Endothelial cell of umbilical vein (primary cell): ENCODE measurements around the gene DPH2. TPM values are rescaled to one million over a fixed set of nuclear protein-coding genes. Genes with fewer than 3 reads are reported as not detected.

Experiments
- BruUV-seq: library from RNA; stranded (reverse); fragments of 400-500 nt; replicated peaks from 2 replicates; lab custom pipeline; 2021; lab: Mats Ljungman, UMichigan
- CTCF ChIA-PET: fragments of 300-600, 350-600 bp; sonication (Branson Sonifier 250); formaldehyde crosslinking; loops from one replicate; lab custom pipeline; 2021; ENCODE audit warnings: antibody characterized with exemption, inconsistent platforms; lab: Charles Lee
- POLR2A ChIA-PET: fragments of 300-600, 350-600 bp; sonication (Branson Sonifier 250); formaldehyde crosslinking; loops from one replicate; lab custom pipeline; 2021; ENCODE audit warnings: antibody characterized with exemption, inconsistent platforms; lab: Charles Lee
- DNase-seq: peaks from one replicate; pipeline ENCODE4 v3.0.0-alpha.2; 2011; ENCODE audit warnings: low read depth, low spot score
- FAIRE-seq: peaks from 2 replicates; lab custom pipeline; 2011; peaks lifted over from hg19 to GRCh38; lab: Jason Lieb, UNC
- H2AFZ ChIP-seq: 2 replicates; pipeline ENCODE4 v1.6.0; 2012; ENCODE audit warnings: low read depth, low read length, control low read depth, inconsistent platforms
- H3K27ac ChIP-seq: 2 replicates; pipeline ENCODE4 v1.5.1; 2011; ENCODE audit warnings: low read depth, mild to moderate bottlenecking, control low read depth, low read length, moderate library complexity; ENCODE audit not compliant: insufficient read depth
- H3K27me3 ChIP-seq, 2 experiments: 2 replicates each; pipeline versions ENCODE4 v1.6.0 to v1.6.1; 2011; ENCODE audit warnings: low read length in 2 of 2, mixed read lengths in 1 of 2; ENCODE audit not compliant: control insufficient read depth in 2 of 2, insufficient read depth in 2 of 2
- H3K36me3 ChIP-seq, 2 experiments: 2 replicates in 1 of 2; 3 replicates in 1 of 2; pipeline ENCODE4 v1.5.1; 2011; ENCODE audit warnings: low read length in 2 of 2, mild to moderate bottlenecking in 1 of 2, moderate library complexity in 1 of 2; ENCODE audit not compliant: control insufficient read depth in 2 of 2, insufficient read depth in 2 of 2; ENCODE audit errors: extremely low read depth in 1 of 2
- H3K4me1 ChIP-seq: 3 replicates; pipeline ENCODE4 v1.5.1; 2011; ENCODE audit warnings: mild to moderate bottlenecking, low read length; ENCODE audit not compliant: control insufficient read depth, insufficient read depth; ENCODE audit errors: extremely low read depth
- H3K4me2 ChIP-seq: 2 replicates; pipeline ENCODE4 v1.6.1; 2011; ENCODE audit warnings: low read length, control low read depth, mixed read lengths; ENCODE audit not compliant: insufficient read depth
- H3K4me3 ChIP-seq, 3 experiments: fragments of 200-600 bp in 1 of 3; sonication (generic), shearing (Covaris generic) in 1 of 3; replicated peaks in 1 of 3; 2 replicates each; pipeline ENCODE4 v1.5.1; 2011 to 2016; ENCODE audit warnings: control low read depth in 3 of 3, low read length in 3 of 3, mild to moderate bottlenecking in 2 of 3, inconsistent platforms in 1 of 3, low read depth in 1 of 3, moderate library complexity in 1 of 3; ENCODE audit not compliant: insufficient read depth in 1 of 3
- H3K79me2 ChIP-seq: 2 replicates; pipeline ENCODE4 v1.6.0; 2012; ENCODE audit warnings: low read length, inconsistent platforms; ENCODE audit not compliant: control insufficient read depth, insufficient read depth
- H3K9ac ChIP-seq: replicated peaks from 2 replicates; pipeline ENCODE3; 2011; ENCODE audit warnings: low read length, control low read depth; ENCODE audit not compliant: insufficient read depth; ENCODE audit errors: extremely low read depth
- H3K9me1 ChIP-seq: replicated peaks from 3 replicates; pipeline ENCODE4 v1.6.0; 2011; ENCODE audit warnings: mild to moderate bottlenecking, low read length; ENCODE audit not compliant: control insufficient read depth, insufficient read depth; ENCODE audit errors: extremely low read depth
- H3K9me3 ChIP-seq: replicated peaks from 2 replicates; pipeline ENCODE4 v1.5.1; 2012; ENCODE audit warnings: low read length, inconsistent platforms; ENCODE audit not compliant: control insufficient read depth, insufficient read depth
- H4K20me1 ChIP-seq: replicated peaks from 2 replicates; pipeline ENCODE3; 2011; ENCODE audit warnings: mild to moderate bottlenecking, low read length; ENCODE audit not compliant: control insufficient read depth, insufficient read depth; ENCODE audit errors: extremely low read depth
- CTCF ChIP-seq, 2 donors: IDR thresholded peaks; 1 replicate in 1 of 2; 2 replicates in 1 of 2; pipeline ENCODE4 v1.5.1; 2011; ENCODE audit warnings: low read length in 2 of 2, mild to moderate bottlenecking in 2 of 2, moderate library complexity in 2 of 2, control low read depth in 1 of 2, inconsistent platforms in 1 of 2, low read depth in 1 of 2; ENCODE audit not compliant: insufficient read depth in 1 of 2; ENCODE audit errors: extremely low read depth in 1 of 2
- EZH2 ChIP-seq: IDR thresholded peaks from 2 replicates; pipeline ENCODE4 v1.6.1; 2012; ENCODE audit warnings: borderline replicate concordance, low read depth, mild to moderate bottlenecking, moderate library complexity, low read length, inconsistent platforms; ENCODE audit not compliant: severe bottlenecking
- FOS ChIP-seq: IDR thresholded peaks from 2 replicates; pipeline ENCODE4 v1.6.1; 2011; ENCODE audit warnings: mild to moderate bottlenecking, low read length, moderate library complexity, borderline replicate concordance; ENCODE audit not compliant: insufficient read depth
- GATA2 ChIP-seq: IDR thresholded peaks from 2 replicates; pipeline ENCODE4 v1.7.0; 2011; ENCODE audit warnings: low read depth, mild to moderate bottlenecking, moderate library complexity, mixed read lengths, low read length; ENCODE audit not compliant: insufficient read length, insufficient read depth
- JUN ChIP-seq: IDR thresholded peaks from 2 replicates; pipeline ENCODE4 v1.6.1; 2011; ENCODE audit warnings: borderline replicate concordance, low read depth; ENCODE audit not compliant: insufficient read length, insufficient read depth
- MAX ChIP-seq: IDR thresholded peaks from 2 replicates; pipeline ENCODE4 v1.6.1; 2011; ENCODE audit not compliant: insufficient read depth, insufficient read length
- MYC ChIP-seq: IDR thresholded peaks from one replicate; pipeline ENCODE4 v1.6.1; 2011; ENCODE audit warnings: mild to moderate bottlenecking, low read depth, low read length
- POLR2A ChIP-seq: IDR thresholded peaks from 2 replicates; pipeline ENCODE4 v1.6.1; 2012; ENCODE audit warnings: low read depth, mild to moderate bottlenecking, control low read depth, low read length
- POLR2AphosphoS5 ChIP-seq: IDR thresholded peaks from 2 replicates; pipeline ENCODE4 v1.6.1; 2012; ENCODE audit warnings: low read depth, mild to moderate bottlenecking, control low read depth, low read length, moderate library complexity; ENCODE audit not compliant: insufficient read depth
- dilution Hi-C: fragments of 300-500 bp; cut with MboI; formaldehyde crosslinking; loops from one replicate; pipeline ENCODE4 v1.15.0; 2019; ENCODE audit warnings: low sequenced_read_pairs; ENCODE audit not compliant: extremely low pct_ligation_motif_present
- intact Hi-C: fragments of 100-400 bp; cut with micrococcal nuclease; formaldehyde crosslinking; loops from one replicate; pipeline ENCODE4 v1.10.0; 2022
- polyA plus RNA-seq, 4 experiments: library from polyadenylated mRNA; depleted of rRNA in 3 of 4; stranded (reverse) in 3 of 4; unstranded in 1 of 4; fragments of >200 nt; gene quantifications; 2 replicates each; pipeline versions ENCODE4 v1.2.1 to v1.2.3, GENCODE V29; 2011 to 2012; ENCODE audit warnings: missing spikeins in 1 of 4
- total RNA-seq: library from RNA; stranded (reverse); gene quantifications from 2 replicates; pipeline ENCODE4 v1.2.3, GENCODE V29; 2021

Gene DPH2
- total and polyA plus RNA-seq, 2 donors (not counting 3 experiments of a cell fraction or from before 2014, with no cell fraction given) = 28.1 to 59.1 TPM

- H3K9me3 ChIP-seq = no peaks in the 10 kb centered on the region
- TF ChIP-seq FOS (no peak), MAX (no peak), JUN (no peak), POLR2A (no peak), GATA2 (no peak), EZH2 (no peak), MYC (no peak), CTCF (IDR thresholded peaks at IDR 0.05; ENCODE audit: extremely low read depth in 1 of 2, insufficient read depth in 1 of 2, low read depth in 1 of 2, low read length in 2 of 2) (no peak), POLR2AphosphoS5 (no peak)
- H3K4me2 ChIP-seq = no peak overlapping the region
- H3K36me3 ChIP-seq = peaks cover 5 to 34% of the 10 kb centered on the region in 2 experiments
- H3K9me1 ChIP-seq = no peaks in the 10 kb centered on the region
- no peak overlapping the region for H3K9ac ChIP-seq
- no peak overlapping the region for H3K4me3 ChIP-seq
- H3K27me3 ChIP-seq = no peaks in the 10 kb centered on the region
- H3K27ac ChIP-seq = no peak overlapping the region
- no peaks in the 10 kb centered on the region for H3K4me1 ChIP-seq
- H2AFZ ChIP-seq = no peak overlapping the region
- H3K79me2 ChIP-seq = no peaks in the 10 kb centered on the region
- no peak for DNase-seq
- BruUV-seq = no TSS peak
- CTCF ChIA-PET = no interaction called here
- dilution Hi-C loops (no loop called here), intact Hi-C loops (no loop called here)
- H4K20me1 ChIP-seq = no peaks in the 10 kb centered on the region
- FAIRE-seq = no peak
- POLR2A ChIA-PET = no interaction called here
These were observed 8.1 kb upstream of the DPH2 start for GRCh38 chr1:43961692-43962091.
